ENCODE data around the gene MAFG. TPM values are rescaled to one million over a fixed set of nuclear protein-coding genes. Genes with fewer than 3 reads are reported as not detected.
"Not testable (repeated sequence)": the region's sequence is repeated elsewhere in the genome, so short reads cannot be mapped to it uniquely, and the experiment has no call there.

Gene MAFG
- total RNA-seq, 6 donors from 2014 or later, result 23.0 to 46.4 (median 28.8) TPM

DNA sequence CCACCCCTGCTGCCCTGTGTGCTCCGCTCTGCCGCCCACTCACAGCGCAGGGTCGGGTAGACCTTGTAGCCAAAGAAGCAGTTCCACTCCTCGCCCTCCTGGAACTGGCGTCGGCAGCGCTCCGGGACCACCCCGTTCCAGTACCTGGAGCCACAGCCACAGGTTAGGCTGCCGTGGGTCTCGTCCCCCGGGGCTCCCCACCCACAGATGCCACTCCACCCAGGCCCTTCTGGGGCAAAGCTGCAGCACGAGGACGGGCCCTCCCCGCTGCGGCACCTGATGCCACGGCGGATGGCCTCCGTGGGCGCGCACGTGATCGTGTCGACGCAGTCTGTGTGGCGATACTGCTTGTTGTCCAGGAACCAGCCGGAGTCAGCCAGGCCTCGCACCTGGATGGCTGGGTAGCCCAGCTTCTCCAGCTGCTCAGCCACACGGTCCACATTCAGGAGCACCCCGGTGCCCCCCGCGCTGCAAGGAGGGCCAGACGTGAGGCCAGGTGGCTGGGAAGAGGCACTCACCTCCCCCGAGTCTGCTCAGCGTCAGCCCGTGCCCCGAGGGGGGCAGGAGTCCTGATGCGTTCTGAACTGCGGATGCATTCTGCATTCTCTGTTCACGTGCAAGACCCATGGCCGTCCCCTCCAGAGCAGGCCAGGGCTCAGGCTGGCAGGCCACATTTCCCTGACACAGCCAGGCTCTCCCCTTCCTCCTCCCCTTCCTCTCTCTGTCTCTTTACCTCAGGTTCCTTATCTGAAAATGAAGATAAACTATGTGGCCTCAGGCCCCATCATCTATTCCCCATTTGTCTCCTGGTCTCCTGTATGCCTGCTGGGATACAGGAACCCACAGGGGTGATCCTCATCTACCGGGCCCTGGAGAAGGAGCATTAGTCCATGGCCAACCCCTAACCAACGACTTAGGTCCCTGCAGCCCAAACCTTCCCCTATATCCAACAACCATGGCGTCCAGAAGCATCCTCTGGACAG is 29.4 kb upstream of the MAFG start:
- TF ChIP-seq POLR2A (IDR thresholded peaks at IDR 0.05) (no peak), POLR2AphosphoS5 (IDR thresholded peaks at IDR 0.05) (no peak), EP300 (IDR thresholded peaks at IDR 0.05) (no peak)
- TF ChIP-seq, protein P1, sequence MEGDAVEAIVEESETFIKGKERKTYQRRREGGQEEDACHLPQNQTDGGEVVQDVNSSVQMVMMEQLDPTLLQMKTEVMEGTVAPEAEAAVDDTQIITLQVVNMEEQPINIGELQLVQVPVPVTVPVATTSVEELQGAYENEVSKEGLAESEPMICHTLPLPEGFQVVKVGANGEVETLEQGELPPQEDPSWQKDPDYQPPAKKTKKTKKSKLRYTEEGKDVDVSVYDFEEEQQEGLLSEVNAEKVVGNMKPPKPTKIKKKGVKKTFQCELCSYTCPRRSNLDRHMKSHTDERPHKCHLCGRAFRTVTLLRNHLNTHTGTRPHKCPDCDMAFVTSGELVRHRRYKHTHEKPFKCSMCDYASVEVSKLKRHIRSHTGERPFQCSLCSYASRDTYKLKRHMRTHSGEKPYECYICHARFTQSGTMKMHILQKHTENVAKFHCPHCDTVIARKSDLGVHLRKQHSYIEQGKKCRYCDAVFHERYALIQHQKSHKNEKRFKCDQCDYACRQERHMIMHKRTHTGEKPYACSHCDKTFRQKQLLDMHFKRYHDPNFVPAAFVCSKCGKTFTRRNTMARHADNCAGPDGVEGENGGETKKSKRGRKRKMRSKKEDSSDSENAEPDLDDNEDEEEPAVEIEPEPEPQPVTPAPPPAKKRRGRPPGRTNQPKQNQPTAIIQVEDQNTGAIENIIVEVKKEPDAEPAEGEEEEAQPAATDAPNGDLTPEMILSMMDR (IDR thresholded peaks at IDR 0.05), result no peak
- ATAC-seq (ENCODE audit: low FRiP score in 2 of 2) (no peak), DNase-seq (peak in 1 of 2 donors; percentile 81)
- whole genome bisulfite sequencing, 2 donors, result 74 to 90% methylated on average over 11 to 38 of the region's 45 CpGs
- Histone ChIP-seq H3K4me1 (peaks cover 14 to 30% (median 21%) of the 10 kb centered on the region in 4 donors), H3K27me3 (peaks cover 0 to 30% (median 16%) of the 10 kb centered on the region in 4 donors), H3K9me3 (no peaks in the 10 kb centered on the region), H3K36me3 (no peaks in the 10 kb centered on the region), H3K4me3 (no peak overlapping the region), H3K27ac (no peak overlapping the region)

DNA sequence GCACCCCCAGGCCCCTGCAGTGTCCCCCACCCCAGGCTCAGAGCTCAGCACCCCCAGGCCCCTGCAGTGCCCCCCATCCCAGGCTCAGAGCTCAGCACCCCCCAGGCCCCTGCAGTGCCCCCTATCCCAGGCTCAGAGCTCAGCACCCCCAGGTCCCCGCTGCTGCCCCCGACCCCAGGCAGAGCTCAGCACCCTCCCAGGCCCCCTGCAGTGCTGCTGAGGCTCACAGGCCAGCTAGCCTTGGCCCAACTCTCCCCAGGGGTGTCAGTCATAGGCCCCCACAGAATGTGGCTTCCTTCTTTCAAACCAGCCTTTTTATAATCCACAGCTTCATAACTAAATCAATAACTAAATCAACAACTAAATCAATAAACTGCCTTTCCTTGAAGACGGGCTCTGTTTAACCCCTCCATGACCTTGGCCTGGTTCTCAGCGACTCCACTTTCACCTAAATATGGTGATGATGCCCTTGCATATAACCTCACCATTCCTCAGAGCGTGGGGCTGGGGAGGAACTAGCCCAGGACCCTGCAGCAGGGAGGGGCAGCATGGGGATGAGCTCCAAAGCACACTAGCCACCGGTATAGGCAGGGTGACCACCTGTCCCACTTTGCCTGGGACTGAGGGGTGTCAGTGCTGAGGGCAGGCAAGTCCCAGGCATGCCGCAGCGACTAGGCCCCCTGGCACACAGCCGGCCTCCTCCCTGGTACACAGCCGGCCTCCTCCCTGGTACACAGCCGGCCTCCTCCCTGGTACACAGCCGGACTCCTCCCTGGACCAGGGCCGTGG is 28.4 kb upstream of the MAFG start:
- peak in 1 of 2 donors; percentile 25 for DNase-seq
- Histone ChIP-seq H3K4me1 (peaks cover 14 to 20% (median 16%) of the 10 kb centered on the region in 4 donors), H3K27me3 (peaks cover 0 to 22% (median 12%) of the 10 kb centered on the region in 4 donors)

GRCh38 chr17:81955058-81955681 is 27.6 kb upstream of the MAFG start:
- Histone ChIP-seq H3K4me3 (no peak overlapping the region), H3K27ac (no peak overlapping the region), H3K36me3 (no peaks in the 10 kb centered on the region), H3K4me1 (peaks cover 9 to 13% (median 10%) of the 10 kb centered on the region in 4 donors), H3K27me3 (peaks cover 0 to 14% (median 7%) of the 10 kb centered on the region in 4 donors), H3K9me3 (no peaks in the 10 kb centered on the region)
- DNase-seq, result peak in 1 of 2 donors; percentile 69
- TF ChIP-seq, protein P1 (IDR thresholded peaks at IDR 0.05), result no peak
- no peak for TF ChIP-seq POLR2A (IDR thresholded peaks at IDR 0.05)
- TF ChIP-seq EP300 (IDR thresholded peaks at IDR 0.05), result no peak
- no peak for TF ChIP-seq POLR2AphosphoS5 (IDR thresholded peaks at IDR 0.05)
- ATAC-seq (ENCODE audit: low FRiP score in 2 of 2), result no peak
- WGBS, 2 donors, result 89 to 91% methylated on average over 21 to 26 of the region's 26 CpGs

More for the DNA sequence above, 28.4 kb upstream of the MAFG start:
- peak in 1 of 2 donors; percentile 28 for ATAC-seq (ENCODE audit: low FRiP score in 2 of 2)
- H3K27ac ChIP-seq, result no peak overlapping the region
- H3K4me3 ChIP-seq, result no peak overlapping the region
- 80 to 81% methylated on average over 3 to 11 of the region's 13 CpGs for WGBS, 2 donors
- no peak for TF ChIP-seq POLR2A (IDR thresholded peaks at IDR 0.05)
- TF ChIP-seq POLR2AphosphoS5 (IDR thresholded peaks at IDR 0.05), result no peak
- TF ChIP-seq, protein P1 (IDR thresholded peaks at IDR 0.05), result no peak
- TF ChIP-seq EP300 (IDR thresholded peaks at IDR 0.05), result no peak
- no peaks in the 10 kb centered on the region for H3K9me3 ChIP-seq
- H3K36me3 ChIP-seq, result no peaks in the 10 kb centered on the region

- Histone ChIP-seq H3K4me3 (no peak overlapping the region), H3K9me3 (no peaks in the 10 kb centered on the region), H3K27ac (no peak overlapping the region), H3K27me3 (peaks cover 0 to 9% (median 2%) of the 10 kb centered on the region in 4 donors), H3K36me3 (no peaks in the 10 kb centered on the region), H3K4me1 (peaks cover 3 to 5% (median 4%) of the 10 kb centered on the region in 4 donors)
- TF ChIP-seq EP300 (IDR thresholded peaks at IDR 0.05) (no peak), POLR2A (IDR thresholded peaks at IDR 0.05) (no peak), POLR2AphosphoS5 (IDR thresholded peaks at IDR 0.05) (no peak)
- TF ChIP-seq, protein P1 (IDR thresholded peaks at IDR 0.05), result no peak
- DNase-seq (no peak), ATAC-seq (ENCODE audit: low FRiP score in 2 of 2) (no peak)
- WGBS, 2 donors, result 87% methylated on average over 12 to 19 of the region's 19 CpGs
Measured at GRCh38 chr17:81954131-81955057, 26.9 kb upstream of the MAFG start.

- 79 to 87% methylated on average over 5 of the region's 5 CpGs for WGBS, 2 donors
- H3K4me1 ChIP-seq; DNase-seq; ATAC-seq (ENCODE audit: low FRiP score in 2 of 2); H3K9me3 ChIP-seq; H3K4me3 ChIP-seq; H3K36me3 ChIP-seq; H3K27me3 ChIP-seq; H3K27ac ChIP-seq: not testable (repeated sequence)
Measured at GRCh38 chr17:81953443-81953842, 25.9 kb upstream of the MAFG start.

Measured in upper lobe of left lung (tissue), 6 donors.